Left colon (tissue), 2 donors: ENCODE results near the gene TENM4. TPM values are rescaled to one million over a fixed set of nuclear protein-coding genes. Genes with fewer than 3 reads are reported as not detected.
A peak's percentile ranks its signal among the peaks of the same experiment; 100 is the strongest.
"Not testable (repeated sequence)": the region's sequence is repeated elsewhere in the genome, so short reads cannot be mapped to it uniquely, and the experiment has no call there.

Source experiments
- ATAC-seq: fragments of 200-7000 bp; cut with Tn5 transposase; one replicate; pipeline ENCODE4 v1.9.1; 2020; ENCODE audit warnings: mild to moderate bottlenecking, moderate library complexity
- DNase-seq, 2 donors: peaks; one replicate each; pipeline ENCODE4 v3.0.0-alpha.2; 2020
- intact Hi-C, 2 donors: fragments of 100-400 bp; cut with DNase I in 1 of 2; cut with micrococcal nuclease in 1 of 2; formaldehyde crosslinking; loops; one replicate each; pipeline versions ENCODE4 v1.11.2 to v1.14.0; 2022; cut with DNase I, micrococcal nuclease
- total RNA-seq, 2 donors: library from RNA; stranded (reverse); fragmentation: NEBNext Ultra II Directional; extraction: Animal tissue kit (Norgen Biotek cat#: 25700); gene quantifications; one replicate each; pipeline ENCODE4 v1.2.1, GENCODE V29; 2021
- donor health status: DM: no; HTN: no; CAD: no.
- donor health status: DM: yes; HTN: yes; CAD: no.

TENM4 gene
- total RNA-seq, 2 donors from 2014 or later, result 0.92 to 1.7 TPM

DNA sequence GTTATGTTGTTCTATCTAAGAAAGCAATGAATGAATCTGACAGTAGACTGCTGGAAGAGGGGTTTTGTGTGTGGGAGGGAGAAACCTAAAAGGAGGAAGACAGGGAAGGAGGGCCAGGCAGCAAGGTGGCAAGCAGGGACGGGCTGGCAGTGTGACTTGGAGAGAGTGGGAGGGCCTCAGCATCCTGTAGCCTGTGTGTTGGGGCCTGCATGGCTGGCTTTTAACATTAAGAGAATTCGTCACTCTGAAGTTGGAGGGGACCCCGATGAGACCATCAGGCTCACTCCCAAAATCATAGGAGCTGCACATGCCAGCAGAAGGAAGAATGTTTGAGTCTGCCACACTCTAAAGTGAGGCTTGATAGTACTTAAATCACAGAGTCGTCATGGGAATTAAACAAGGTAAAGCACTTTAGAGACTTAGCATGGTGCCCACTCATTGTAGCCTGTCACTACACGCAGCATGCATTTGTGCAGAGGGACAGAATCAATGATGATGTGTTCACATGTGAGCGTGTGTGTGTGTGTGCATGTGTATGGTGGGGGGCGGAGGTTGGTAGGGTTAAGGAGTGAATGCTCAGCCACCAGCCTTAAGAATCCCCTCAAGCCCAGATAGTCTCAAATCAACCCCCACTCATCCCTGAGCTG is 199.5 kb downstream of the TENM4 start:
- ATAC-seq (no peak), DNase-seq (no peak)
- intact Hi-C loops, result no loop called here

DNA sequence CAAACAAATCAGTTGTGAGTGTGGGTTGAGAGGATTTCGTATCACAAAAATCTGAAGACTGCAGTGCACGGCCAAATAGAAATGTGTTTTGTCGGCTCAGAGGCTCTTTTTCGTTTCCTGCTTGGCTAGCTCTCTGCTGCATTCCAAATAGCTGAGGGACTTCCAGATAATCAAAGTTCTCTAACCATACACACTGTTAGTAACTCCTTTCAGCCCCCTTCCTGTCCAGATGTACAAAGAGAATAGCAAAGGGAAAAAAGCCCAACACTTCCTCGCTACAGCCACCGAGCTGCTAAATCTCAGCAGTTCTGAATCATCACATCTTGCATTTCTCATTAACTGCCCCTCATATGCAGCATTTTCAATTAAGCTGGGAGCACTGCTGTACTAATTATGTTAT is 203.1 kb downstream of the TENM4 start:
- DNase-seq (no peak), ATAC-seq (no peak)
- intact Hi-C loops, result no loop called here

DNA sequence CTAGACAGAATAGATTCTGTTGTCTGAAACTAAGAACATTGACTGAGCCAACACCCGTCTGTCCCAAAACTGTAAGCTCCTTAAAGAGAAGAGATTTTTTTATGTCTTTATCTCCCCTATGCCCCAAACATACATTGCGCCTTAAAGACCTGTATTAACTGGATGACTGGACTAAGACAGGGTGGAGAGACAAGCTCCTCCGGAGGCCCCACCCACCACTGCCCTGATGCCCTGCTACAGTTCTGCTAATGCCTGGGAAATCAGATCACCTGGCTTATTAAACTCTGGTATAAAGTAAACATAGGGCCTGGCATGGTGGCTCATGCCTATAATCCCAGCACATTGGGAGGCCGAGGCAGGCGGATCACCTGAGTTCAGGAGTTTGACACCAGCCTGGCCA is 203.7 kb downstream of the TENM4 start:
- intact Hi-C loops, result no loop called here
- no peak for DNase-seq
- ATAC-seq, result no peak

DNA sequence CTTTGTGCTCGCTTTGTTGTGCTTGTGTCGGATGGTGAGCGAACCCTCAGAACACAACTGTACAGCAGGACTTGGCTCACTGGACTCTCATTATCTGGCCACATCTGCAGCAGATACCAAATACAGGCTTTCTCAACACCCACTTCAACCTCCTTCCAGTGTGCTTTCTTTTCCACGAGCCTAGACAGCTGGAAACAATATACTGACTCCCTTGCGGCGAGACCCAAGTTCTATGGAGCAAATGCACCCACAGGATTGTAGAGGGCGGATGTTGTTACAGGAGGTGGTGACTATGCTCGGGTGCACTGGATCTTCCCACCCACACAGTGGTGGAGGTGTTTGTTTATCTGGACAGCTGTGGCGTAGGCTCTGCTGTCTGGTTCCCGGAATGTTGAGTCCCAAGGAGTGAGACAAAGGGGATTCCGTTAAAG is 204.3 kb downstream of the TENM4 start:
- DNase-seq, result no peak
- intact Hi-C loops, result no loop called here
- no peak for ATAC-seq

DNA sequence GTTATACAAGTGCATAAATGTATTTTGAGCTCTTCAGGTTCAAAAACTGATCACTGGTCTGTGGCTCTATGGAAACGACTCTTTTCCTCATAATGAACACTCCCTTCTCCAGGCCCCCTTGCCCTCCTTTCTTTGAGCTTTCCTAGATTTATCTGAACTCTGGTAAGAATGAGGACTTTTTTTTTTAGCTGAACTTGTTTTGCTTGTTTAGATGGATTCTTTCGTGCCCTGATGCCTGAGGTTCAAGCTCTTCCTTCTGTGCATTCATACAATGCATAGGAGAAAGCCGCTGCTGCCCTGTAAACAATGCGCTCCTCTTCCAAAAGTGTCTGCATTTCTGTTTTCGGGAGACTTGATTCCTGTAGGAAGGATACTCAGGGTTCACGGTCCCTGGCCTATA is 205.1 kb downstream of the TENM4 start:
- DNase-seq (no peak), ATAC-seq (no peak)
- intact Hi-C loops, result no loop called here

DNA sequence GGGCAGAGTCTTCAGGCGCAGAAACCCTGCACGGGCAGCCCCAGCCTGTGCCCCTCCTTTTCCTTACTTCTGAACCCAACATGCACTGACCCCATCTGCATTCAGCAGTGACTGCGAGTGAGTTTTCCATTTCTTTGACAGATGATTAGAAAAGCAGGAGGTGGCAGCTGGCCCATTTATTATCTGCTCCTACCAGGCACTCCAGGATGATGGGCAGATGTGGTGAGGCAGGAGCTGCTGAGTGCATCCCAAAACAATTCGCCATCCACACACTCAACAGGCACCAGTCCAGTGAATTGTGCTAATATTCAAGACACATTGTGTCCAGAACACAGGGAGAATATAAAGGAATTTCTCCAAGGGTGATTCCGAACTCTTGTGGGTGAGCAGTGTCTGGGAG is 208.5 kb downstream of the TENM4 start:
- intact Hi-C loops, result no loop called here
- no peak for ATAC-seq

DNA sequence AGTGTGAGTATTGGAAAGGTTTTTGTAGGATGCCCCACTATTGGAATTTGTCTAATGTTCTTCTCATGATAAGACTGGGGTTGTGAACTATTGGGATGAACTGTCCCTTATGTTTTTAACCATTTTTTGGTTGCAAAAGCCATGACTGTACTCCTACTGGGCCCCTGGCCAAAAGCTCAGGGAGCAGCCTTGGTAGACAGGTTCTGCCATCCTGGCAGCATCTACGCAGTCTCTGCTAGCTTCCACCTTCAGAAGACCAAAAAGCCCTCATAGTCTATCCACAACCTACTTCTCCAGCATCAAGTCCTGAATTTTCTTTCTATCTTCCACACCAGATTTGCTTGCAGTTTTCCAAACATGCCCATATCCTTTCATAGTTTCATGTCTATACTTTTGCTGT is 211.8 kb downstream of the TENM4 start:
- DNase-seq (no peak), ATAC-seq (no peak)
- intact Hi-C loops, result no loop called here

More for the DNA sequence above, 208.5 kb downstream of the TENM4 start:
- no peak for DNase-seq

DNA sequence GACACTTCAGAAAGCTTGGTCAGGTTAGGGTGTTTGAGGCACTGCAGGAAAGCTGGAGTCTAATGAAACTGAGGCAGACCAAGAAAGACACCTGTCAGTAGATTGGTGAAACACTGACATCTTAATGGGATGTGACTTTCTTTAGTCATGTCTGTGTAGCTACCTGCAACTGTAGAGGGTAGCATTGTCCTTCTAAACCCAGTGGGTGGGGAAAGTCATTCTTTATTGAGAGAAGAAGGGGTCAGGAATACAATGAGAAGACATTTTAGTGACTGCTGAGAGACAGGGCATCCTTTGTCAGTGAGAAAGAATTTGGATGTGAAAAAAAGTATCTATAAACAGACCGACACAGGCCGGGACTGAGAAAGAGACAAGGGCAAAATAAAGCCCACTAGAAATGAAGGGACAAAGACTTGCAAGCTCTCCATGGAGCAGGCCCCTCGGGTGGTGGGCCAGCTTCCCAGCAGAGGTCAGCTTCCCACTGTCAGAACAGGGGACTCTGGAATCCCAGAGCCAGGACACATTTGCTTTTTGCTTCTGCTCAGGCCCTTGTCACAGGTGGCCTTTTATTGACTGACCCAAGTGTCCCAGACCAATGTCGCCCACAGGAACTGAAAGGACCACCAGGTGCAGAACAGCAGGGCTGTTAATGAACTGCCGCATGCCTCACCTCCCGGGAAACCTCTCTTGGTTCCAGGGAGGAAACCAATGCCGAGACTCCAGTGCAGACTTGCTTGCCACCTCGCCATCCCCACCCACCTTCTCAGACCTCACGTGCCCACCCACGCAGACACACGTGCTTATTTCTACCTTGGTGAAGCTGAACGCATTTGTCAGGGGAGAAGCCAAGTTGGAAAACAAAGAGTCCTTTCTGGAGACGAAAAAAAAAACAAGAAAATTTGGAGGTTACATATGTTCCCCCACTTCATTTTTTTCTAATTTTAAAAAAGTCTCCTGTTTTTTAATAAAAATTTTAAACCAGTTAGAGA is 212.8 kb downstream of the TENM4 start:
- ATAC-seq (no peak), DNase-seq (no peak)
- intact Hi-C loops, result no loop called here

DNA sequence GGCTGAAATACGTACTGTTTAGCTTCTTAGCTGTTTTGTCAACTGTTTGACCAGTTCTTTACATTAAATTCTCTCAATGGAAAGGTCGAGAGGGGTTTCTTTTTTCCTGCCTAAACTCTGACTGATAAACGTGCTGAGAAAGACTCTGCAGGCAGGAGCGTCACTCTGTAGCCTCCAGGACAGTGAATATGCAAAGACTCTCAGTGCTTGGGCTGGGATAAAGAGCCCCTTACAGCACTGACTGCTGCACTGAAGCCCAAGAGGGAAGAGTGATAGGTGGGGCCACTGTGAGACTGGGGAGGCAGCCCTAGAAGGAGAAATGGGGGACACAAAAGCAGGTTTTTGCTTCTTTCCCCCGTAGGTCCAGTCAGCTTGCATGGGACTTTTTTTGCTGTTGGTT is 213.5 kb downstream of the TENM4 start:
- intact Hi-C loops, result no loop called here

DNA sequence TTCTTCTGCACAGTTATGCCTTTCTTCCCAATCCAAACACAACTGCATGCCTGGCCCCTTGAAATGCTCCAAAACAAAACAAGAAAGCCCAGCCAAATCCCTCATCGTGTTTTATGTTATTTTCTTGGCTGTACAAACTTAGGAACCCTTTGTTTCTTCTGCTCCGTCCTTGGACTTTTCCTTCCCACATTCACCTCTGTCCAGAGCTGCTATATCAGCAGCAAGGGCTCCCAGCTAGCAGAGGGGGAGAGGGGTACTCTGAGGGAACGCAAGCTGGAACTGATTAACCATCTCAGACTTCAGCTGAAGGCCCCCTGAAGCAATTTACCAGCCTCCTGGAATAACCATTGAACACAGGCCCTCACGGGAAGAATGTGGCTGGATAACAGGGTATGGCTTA is 214.7 kb downstream of the TENM4 start:
- ATAC-seq (no peak), DNase-seq (no peak)
- intact Hi-C loops, result no loop called here

More for the DNA sequence above, 213.5 kb downstream of the TENM4 start:
- ATAC-seq (no peak), DNase-seq (no peak)

DNA sequence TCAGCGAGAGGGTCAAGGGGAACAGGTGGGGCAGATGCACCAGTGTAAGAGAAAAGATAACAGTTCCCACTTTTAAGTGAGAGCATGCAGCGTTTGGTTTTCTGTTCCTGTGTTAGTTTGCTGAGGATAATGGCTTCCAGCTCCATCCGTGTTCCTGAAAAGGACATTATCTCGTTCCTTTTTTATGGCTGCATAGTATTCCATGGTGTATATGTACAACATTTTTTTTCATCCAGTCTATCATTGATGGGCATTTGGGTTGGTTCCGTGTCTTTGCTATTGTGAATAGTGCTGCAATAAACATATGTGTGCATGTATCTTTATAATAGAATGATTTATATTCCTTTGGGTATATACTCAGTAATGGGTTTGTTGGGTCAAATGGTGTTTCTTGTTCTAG is 218.7 kb downstream of the TENM4 start:
- DNase-seq, intact Hi-C loops, ATAC-seq: not testable (repeated sequence)

DNA sequence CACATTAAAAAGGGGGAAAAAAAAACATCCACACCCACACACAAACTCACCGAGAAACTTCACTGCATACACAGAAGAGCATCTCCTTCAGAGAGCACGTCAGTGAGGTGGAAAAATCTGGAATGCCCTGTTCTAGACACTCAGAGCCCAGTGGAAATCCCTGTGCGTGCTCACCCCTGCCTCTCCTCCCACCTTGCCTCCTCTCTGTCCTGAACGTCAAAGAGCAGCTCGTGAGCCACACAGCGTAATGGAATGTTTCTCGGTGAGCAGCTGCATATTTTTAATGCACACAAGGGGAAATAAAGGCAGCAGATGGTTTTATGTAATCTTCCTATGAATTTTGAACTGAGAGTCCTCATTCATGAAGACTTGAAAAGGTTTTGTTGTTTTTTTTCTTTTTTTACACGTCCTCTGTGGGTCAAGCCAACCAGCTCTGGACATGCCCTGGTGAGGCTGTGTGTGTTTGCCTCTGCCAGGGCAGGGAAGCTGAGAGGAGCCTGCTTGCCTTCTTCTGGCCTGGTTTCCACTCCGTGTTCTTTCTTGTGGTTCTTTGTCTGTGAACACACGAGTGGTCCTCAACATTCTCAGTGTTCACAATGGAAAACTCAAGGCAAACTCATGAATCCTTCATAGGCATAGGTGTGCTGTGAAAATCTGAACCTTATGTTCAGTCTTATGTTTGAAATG is 219.2 kb downstream of the TENM4 start:
- ATAC-seq (no peak), DNase-seq (no peak)
- intact Hi-C loops, result no loop called here

DNA sequence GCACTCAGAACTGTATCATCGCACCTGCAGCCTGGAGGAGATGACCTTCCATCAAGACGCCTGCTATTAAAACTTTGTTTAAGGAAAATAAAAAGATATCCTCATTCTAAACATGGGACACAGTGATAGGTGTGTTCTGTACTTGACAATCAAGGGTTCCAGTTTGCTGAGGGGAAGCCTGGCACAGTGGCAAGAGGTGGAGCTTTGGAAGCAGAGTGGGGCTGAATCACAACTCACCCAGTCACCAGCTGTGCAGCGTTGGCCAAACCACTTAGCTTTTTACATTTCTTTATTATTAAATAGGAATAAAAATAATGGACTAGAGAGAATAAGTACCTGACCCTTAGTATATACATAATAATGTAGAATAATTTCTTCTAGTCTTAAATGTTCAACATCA is 220.7 kb downstream of the TENM4 start:
- ATAC-seq (no peak), DNase-seq (no peak)
- intact Hi-C loops, result no loop called here

DNA sequence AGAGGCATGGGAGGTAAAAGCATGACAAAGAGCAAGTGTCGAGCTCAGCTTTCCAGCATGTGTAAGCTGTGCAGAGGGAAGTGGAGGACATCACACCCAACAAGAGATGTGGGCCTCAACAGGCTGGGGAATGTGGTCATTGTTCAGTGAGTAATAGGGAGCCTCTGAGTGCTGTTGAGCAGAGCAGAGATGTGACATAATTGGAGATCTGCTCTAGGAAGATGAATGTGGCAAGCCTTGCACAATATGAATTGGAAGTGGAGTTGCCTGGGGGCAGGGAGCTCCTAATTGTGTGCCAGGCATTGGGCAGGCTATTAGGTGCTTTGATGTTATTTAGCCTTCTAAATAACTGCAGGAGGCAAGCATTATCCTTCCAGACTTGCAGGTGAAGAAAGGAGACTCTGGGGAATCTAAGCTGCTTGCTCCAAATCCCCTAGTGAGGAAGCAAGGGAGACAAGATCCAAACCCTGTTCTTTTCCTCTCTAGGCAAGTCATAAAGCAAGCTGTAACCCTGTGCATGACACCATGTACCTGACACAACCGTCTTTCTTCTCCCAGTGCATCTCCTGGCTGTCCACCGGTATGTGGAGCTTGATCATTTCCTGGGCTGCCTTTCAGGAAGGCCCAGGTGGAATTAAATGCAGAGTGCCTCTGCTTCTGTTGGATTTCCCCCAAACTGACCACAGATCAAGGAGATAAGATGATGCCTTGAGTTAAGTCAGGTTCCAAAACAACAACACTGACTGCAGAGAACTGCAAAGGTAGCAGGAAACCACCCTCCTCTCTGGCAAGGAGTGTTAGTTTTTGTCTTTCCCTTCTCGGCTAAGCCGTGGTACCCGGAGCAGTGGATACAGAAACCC is 221.4 kb downstream of the TENM4 start:
- intact Hi-C loops, result no loop called here
- no peak for DNase-seq
- no peak for ATAC-seq

DNA sequence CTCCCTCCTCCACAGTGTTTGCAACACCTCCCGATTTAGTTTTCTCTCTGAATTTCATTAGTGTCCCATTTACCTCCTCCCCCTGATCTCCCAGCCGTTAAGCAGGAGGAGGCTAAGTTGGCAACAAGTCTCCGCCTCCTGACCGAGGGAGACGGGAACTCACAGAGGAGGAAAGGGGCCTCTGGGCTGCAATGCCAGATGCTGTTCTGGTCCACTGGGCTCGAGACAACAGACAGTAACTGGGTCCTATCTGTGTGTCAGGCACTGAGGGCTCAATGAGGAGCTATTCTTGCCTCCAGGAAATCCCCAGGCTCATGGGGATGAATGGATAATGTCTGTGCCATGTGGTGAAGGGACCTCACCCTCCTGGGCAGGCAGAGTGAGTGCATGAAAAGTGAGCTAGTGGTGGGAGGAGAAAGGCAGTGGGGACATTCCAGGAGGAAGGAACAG is 228.1 kb downstream of the TENM4 start:
- intact Hi-C loops, result no loop called here
- no peak for ATAC-seq
- DNase-seq, result no peak

DNA sequence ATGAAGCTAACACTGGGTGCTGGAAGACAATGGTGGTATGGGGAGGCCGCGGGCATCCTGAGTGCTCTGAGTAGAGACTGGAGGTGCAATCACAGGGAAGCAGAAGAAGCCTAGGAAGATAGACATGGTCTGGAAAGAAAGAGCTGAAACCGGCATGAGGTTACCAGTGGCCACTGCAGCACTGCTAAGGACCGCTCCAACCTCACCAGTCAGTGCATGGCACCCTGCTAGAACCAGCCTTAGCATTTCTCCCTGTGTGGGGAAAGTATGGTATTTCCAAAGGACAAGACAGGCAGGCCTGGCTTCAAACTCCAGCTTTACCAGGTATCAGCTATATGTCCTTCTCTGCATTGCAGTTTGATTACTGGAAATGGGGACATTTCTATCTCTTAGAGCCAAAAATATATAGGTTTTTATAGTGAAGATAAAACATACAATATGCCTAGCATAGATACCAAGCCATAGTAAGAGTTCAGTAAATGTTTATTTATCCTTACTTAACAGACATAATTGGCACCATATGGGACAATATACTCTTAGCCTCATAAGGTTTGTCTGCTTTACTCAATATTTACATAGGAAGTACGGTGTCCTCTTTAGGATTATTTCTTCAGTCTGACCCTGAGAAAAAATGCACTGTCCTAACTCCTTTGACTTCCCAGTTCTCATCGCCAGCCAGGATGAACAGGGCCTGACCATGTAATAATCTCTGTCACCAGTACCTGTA is 231.1 kb downstream of the TENM4 start:
- DNase-seq, result peak in 1 of 2 donors; percentile 7
- intact Hi-C loops, result no loop called here
- ATAC-seq, result peak; percentile 56

DNA sequence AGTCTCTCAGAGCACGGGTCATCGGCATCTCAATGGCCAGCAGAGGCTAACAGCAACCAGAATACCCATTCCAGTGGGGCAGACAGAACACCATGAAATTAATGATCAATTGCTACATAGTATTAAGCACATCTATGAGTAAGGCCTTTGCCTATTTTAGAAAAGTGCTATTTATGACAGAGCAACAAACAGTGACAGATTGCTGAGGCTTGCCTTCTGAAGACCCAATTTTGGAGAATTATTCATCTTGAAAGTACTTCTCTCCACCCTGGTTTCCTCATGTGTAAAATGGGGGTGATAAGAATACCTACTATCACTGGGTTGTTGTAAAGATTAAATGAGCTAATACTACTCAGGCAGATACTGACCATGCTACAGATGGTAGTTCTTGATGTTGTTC is 232.7 kb downstream of the TENM4 start:
- ATAC-seq (no peak), DNase-seq (no peak)
- intact Hi-C loops, result no loop called here

DNA sequence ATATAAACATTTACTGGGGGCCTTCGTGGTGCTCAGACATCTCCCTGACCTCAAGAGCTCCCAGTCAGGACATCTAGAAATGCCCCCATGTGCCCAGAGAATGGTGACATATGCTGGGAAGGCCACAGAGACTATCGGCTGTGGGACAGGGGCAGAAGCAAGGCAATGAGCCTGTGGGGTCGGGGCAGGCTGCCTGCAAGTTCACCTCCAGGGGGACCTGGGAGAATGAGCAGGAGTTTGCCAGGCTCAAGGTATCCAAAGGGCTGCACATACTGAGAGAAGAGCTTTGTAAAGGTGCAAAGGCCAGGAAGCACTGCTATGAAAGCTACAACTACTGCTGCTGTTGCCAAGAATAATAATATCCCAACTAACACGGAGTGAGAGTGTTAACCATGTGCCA is 233.9 kb downstream of the TENM4 start:
- intact Hi-C loops, result no loop called here
- ATAC-seq, result no peak
- no peak for DNase-seq
